GM12872 (cell line): ENCODE results near the gene SEC62.

ENCODE experiments used
- CTCF ChIP-seq: IDR thresholded peaks from 3 replicates; pipeline ENCODE4 v1.5.1; 2011; ENCODE audit warnings: low read depth, mild to moderate bottlenecking, low read length, moderate library complexity; ENCODE audit not compliant: insufficient read depth

Gene SEC62

GRCh38 chr3:169992781-169993180 lies 26.2 kb downstream of the SEC62 start:
- no peak for TF ChIP-seq CTCF

- TF ChIP-seq CTCF = no peak
These were observed 27.2 kb downstream of the SEC62 start for GRCh38 chr3:169993761-169994160.

GRCh38 chr3:169996063-169996462 lies 29.5 kb downstream of the SEC62 start:
- no peak for TF ChIP-seq CTCF

- no peak for TF ChIP-seq CTCF
These were observed 32.1 kb downstream of the SEC62 start for GRCh38 chr3:169998668-169999131.

GRCh38 chr3:169999433-169999832 lies 32.8 kb downstream of the SEC62 start:
- TF ChIP-seq CTCF = no peak

- no peak for TF ChIP-seq CTCF
These were observed 33.4 kb downstream of the SEC62 start for GRCh38 chr3:170000051-170000450.

- no peak for TF ChIP-seq CTCF
These were observed 35.6 kb downstream of the SEC62 start for GRCh38 chr3:170002231-170002630.

GRCh38 chr3:170002879-170003278 lies 36.3 kb downstream of the SEC62 start:
- no peak for TF ChIP-seq CTCF
